CD4-positive, alpha-beta T cell treated with Interferon alpha-2 for 1 hour (primary cell): ENCODE data around the gene ADCY2.

Experiments used
- DNase-seq, 2 donors: peaks; one replicate each; pipeline ENCODE4 v3.0.0-alpha.2; 2020 to 2022

ADCY2 gene

DNA sequence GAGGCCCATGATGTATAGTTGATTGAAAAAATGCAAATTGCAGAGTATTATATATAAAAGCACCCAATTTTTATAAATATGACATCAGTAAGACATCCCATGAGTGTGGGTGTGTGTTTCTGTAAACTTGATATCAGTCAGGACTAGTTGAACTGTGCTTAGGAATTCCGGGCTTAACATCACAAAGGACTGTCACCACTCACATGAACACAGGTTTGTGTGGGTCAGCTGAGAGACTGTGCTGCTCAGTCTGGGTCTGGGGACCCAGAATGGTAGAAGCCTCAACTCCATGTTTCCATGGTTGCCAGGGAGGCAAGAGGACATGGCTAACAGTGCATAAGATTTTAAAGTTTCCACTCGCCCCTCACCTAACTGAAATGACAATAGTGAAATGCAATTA, 120.3 kb downstream of the ADCY2 start:
- DNase-seq, result no peak

DNA sequence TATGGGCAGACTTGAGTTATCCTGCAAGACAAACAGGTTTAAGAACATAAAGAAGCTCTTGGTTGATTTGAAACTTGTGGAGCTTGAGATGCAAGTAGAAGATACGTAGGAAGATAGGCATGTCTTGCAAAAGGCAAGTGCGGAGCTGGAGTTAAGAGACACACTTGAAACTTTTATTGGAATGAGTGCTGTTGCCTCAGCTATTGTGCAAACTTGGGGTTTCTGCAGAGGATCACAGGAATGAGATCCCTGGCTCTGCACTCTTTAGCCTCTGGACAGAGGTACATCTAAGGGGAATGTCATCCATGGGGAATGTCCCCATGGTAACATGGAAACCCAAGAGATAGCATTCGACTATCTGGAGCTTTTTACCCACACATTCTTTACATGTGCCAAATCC, 121.1 kb downstream of the ADCY2 start:
- DNase-seq, result no peak

DNA sequence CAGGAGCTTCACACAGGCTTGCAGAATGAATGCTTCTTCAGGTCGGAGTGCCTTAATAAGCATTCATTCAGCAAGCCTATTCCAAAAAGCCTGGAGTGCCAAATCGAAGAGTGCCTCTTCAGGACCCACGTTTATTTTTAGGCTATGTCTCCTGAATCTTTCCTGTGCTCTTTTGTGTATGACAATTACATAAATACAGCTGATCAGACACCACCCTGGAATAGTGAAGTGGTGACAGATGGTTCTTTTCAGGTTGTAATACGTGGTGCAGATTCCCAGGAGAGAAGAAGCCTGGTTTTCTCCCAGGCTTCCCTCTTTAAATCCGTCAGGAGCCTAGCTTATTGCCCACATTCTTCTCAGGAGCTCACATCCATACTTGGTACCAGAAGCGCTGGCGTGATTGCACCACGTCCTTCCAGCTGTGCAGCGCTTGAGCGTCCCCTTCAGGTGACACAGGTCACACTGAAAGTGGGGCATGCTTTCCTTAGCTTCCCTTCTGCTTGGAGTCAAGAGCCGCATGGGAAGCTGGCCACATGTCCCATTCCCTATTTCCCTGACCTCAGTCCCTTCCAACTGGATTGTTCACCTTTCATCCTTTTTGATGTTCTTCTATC, 123.1 kb downstream of the ADCY2 start:
- no peak for DNase-seq

DNA sequence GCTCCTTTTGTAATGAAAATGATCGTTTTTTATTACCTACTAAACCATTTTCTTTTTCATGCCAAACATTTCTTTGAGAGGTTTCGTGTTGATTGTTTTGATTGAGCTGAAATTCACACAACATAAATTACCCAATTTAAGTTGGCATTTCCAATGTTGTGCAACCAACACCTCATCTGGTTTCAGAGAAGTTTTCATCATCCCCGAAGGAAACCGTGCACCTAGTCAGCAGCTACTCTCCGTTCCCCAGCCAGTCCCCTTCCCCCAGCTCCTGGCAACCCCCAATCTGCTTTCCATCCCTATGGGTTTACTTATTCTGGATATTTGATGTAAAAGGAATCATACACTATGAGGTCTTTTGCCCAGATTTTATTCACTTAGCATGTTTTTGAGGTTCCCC, 123.6 kb downstream of the ADCY2 start:
- no peak for DNase-seq

DNA sequence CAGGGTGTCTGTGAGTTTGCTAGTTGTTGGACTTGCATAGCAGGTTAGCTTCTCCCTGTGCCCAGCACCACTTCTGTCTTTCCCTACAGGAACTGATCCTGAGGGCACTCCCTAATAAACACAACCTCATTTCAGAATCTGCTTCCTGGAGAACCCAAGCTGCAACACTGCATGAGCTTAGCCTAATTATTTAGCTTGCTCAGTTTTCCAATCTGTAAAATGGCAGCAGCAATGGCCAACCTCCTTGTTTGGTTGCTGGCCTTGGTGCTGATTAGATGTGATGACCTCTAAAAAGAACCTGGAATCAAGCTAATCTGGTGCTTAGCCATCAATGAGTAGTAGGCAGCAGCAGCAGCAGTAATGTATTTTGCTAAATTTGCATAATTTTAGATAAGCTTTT, 133.9 kb downstream of the ADCY2 start:
- DNase-seq, result no peak

DNA sequence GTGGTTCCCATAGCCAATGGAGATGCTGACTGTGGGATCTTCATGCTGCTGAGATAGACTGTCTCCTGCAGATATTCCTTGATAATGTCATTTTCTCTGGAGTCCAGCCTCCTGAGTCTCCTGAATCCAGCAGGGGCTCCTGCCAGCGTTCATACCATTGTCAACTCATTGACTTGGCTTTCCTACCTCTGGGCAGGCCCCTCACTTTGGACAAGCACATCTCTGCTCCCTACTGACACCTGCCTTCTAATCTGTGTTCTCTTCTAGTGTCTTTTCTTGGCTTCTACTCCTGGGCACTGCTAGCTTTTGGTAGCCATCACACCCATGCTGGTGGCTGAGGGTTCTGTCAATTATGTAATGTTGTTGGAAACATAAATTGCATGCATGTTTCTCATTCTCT, 138.0 kb downstream of the ADCY2 start:
- DNase-seq, result no peak

DNA sequence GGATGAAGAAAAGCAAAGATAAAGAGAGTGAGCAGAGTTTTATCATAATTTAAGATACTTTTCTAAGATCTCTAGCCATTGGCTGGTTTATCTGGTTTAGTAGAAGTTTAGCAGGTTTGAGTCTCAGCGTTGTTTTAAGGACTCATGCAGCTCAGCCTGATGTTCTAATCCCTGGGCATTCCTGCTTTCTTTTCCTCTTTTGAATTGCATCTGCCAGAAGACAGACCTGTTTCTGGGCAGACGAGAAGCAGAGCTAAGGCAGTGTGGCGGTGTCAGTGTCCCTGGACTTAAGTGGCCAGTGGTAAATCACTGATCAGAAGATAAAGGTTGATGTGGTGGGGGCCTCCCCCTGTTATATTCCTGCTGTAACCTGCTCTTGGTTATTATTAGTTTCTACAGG, 138.6 kb downstream of the ADCY2 start:
- no peak for DNase-seq

DNA sequence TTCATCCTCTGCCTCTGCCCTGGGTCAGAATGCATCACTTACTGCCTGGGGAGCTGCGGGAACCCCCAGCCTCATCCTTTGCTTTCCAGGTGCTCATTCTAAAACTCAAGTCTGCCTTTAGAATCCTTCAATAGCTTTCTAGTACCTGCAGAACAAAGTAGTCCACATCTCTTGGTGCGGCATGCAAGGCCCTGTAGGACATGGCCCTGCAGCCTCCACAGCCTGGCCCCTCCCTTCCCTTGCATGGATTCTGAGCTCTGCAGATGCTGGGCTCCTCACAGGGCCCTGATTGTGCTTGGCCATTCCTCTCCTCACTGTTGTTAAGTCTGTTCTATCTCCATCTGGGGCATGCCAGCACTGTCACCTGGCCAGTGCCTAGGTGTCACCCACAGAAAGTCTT, 141.6 kb downstream of the ADCY2 start:
- DNase-seq, result no peak

DNA sequence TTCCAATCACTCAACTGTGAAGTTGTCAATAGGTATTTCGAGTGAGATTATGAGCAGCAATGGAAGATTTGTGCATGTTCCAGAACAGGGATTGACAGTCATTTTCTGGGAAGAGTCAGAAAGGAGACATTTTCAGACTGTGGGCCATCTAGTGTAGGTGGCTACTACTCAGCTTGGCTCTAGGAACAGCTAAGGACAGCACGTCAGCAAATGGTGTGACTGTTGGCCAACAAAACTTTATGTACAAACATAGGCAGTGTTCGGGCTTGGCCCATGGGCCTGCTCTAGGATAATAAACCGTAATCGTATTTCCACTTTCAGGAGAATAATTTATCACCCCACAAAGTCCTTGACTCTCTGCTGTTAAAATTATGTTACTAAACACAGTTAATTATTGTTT, 143.6 kb downstream of the ADCY2 start:
- DNase-seq, result no peak

DNA sequence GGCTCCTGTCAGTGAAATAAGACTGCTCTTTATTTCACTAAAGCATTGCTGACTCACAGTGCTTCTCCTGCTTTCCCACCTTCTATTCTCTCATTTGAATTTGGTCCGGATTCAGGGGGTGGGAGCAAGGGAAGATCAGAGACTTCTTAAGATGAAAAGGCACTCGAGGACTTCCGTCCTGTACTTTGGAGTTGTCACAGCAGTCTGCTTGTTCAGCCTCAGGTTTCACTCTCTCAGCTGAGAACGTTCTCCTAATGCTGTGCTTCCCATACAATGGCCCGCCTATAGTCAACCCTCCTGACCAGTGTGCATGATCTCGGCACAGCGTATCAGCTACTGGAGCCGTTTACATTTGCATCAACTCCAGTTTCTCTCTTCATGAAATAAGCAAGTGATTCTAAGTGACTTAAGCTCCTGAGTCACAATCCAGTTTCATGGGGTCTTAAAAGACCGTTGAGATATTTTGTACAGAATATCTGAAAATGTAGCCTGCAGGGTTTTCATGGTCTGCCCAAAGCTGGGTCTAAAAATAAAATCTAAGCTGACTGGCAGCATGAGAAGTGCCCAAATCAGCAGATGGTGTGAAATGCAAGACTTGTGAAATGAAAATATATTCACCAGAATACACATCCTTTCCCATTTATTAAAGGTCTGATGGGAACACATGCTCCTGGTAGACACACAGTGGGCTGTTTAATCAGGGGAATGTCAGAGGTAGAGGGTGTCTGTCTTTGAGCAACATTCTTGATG, 145.0 kb downstream of the ADCY2 start:
- no peak for DNase-seq

DNA sequence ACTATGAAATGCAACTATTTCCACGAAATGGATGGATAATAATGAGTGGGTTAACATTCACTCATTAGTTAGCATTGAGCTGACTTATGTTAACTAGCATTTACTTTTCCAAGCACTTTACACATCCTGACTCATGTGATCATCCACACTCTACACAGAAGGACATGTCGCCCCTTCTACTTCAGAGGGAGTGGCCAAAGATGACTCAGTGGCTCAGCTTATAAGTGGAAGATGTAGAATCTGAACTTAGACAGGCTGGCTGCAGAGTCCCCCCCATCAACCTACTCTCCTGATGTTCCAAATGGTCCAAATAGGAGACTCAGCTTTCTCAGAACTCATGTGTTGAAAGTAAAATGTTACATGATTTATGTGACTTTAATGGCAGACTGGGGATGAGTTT, 146.0 kb downstream of the ADCY2 start:
- DNase-seq, result no peak

DNA sequence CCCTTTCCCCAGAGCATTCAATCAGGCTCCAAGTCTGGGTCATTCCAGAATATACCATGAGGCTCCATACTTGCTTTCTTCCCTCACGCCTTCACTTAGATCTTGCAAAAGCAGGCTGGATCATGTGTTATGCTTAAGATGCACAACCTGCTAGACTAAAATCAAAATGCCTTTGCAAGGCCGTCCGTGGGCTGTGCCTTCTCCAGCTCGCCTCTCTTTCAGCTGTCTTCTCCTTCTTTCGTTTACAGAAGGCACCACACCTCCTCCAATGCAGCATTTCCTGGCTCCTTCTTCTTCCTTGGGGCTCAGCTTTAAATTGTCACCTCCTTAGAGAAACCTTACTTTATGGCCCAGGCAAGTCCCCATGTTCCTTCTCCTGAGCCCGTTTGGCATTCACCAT, 150.6 kb downstream of the ADCY2 start:
- no peak for DNase-seq

DNA sequence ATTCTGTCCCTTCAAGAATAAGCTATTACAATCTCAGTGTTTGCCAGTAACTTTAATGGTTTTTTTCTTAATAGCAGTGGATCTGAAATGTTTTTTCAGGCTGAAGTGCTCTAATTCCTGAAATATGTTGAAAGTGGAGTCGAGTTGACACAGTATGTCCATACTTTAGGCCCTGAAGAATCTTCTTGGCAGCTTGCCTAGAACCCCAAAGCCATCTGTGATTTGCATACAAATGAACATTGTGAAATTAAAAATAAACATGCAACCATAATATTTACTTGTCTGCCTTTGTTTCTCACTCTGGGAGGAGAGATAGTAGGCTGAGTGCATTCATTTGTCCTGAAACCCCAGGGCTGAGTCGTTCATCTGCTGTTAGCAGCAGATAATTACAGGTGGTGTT, 152.7 kb downstream of the ADCY2 start:
- no peak for DNase-seq

DNA sequence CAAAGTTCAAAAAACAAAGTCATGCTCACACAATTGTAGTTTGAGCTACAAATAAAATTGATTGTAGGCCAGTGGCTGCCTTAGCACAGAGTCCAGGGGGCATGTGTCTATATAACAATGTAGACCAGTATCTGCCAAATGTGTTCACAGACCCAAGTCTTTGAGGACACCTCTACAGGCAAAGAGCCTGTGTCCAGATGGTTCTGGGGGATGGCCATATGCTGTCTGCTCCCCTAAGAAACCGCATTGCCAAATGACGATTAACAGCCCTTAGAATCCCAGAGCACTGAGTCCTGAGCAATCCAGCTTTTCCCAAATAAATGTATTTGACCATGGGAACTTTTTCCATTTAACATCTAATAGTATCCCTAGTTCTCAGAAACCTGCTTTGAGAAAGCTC, 169.6 kb downstream of the ADCY2 start:
- DNase-seq, result no peak

DNA sequence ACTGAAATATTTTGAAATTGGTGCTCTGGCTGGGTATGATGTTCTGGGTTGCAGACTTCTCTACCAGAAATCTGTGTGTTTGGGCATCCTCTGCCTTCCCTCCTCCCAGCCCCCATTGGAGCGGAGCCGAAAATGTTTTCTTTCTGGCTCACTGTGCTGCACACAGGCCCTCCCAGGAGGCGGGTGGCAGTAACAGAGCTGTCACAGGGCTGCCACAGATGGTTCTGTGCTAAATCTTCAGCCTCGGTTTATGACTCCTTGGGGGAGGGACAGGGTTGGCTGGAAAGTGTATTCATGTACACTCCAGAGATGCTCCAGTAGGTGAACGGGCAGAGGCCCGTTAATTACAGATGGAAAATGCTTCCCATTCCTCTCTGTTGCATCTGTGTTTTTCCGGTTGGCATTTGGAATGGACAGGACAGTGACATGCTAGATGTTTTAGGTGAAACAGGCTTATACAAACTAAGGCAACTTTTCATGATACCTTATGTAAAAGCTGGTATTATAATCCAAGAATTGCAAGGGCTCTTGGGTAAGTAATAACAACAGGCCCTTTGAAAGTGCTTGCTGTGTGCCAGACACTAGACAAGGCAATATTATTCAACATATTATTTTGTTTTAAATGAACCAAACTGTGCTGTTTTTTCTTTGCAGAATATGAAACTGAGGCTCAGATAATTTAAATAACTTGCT, 180.2 kb downstream of the ADCY2 start:
- no peak for DNase-seq

DNA sequence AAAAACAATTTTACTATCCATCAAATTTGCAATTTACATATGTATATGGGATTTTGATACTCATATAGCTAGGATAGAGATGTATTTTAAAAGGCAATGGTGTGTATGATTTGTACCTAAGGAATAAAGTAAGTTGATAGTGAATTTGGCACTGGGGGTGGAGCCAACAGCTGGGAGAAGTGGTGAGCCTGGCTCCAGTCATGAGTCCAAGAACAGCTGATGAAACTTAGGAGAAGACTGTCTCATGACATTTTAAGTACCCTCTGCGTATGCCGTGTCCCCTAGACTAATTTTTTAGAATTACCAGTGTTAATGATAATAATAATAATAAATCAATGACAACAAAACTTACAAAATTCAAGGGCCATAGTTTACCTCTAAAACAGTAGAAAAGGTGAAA, 181.4 kb downstream of the ADCY2 start:
- no peak for DNase-seq

DNA sequence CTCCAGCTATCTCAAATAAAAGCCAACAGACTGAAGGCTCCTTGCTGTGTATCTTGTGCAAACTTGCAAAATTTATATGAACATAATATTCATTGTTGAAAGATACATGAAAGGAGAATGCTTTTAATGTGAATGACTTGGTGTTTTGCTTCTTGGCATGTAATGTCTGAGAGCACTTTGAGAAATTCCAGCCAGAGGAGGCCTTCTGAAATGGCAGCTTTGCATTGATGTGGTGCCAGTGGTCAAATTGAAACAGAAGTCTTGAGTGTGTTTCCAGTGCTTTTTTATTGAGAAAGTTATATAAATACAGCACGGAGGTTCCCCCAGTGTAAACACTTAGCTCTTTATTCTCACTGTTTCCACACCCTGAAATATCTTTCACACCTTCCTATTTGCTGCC, 182.1 kb downstream of the ADCY2 start:
- no peak for DNase-seq

DNA sequence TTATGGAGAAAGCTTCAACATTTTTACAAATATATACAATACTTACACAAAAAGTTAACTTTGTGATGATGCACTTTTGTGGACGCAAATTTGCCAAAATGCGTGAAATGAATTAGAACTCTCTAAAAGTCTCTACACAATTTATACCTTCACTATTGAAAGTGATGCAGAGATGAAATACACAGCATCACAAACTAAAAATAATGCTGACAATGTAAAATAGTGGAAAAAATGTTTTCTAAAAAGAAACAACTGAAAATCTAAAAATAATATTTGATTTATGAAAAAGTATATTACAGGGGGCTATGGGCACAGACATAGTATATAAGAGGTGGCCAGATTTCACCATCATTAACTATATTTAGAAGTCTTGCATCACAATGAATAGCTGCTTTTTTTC, 188.8 kb downstream of the ADCY2 start:
- DNase-seq, result no peak

DNA sequence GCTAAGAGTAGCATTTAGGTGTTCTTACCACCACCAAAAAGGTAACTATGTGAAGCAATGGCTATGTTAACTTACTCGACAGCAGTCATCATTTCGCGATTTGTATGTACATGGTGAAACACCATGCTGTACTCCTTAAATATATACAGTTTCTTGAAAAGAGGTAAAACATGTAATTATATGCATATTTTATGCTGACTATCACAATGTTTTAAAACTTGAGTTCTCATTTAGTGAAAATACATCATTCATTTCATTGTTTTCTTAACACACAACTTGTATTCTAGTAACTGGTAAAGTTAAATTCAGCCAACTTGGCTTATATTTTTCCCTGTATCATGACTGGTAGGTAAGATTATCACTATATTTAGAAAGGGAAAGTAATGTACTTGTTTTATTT, 189.9 kb downstream of the ADCY2 start:
- DNase-seq, result no peak

DNA sequence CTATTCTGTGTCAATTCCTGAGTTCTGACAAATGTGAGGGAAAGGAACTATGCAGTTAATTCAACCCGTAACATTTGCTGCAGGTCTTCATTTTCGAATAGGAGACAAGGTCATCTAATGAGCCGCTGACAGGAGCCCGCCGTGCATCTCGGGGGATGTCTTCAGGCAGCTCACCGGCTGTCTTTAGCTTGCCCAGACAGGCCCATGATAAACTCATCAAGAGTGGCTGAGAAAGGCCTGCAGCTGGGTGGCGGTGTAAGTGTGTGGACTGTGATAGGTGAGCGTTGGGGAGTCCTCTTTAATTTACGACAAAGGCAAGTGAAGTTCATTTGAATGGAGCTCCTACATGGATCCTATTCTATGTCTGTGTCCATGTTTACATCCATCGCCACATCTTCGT, 190.5 kb downstream of the ADCY2 start:
- DNase-seq, result no peak

DNA sequence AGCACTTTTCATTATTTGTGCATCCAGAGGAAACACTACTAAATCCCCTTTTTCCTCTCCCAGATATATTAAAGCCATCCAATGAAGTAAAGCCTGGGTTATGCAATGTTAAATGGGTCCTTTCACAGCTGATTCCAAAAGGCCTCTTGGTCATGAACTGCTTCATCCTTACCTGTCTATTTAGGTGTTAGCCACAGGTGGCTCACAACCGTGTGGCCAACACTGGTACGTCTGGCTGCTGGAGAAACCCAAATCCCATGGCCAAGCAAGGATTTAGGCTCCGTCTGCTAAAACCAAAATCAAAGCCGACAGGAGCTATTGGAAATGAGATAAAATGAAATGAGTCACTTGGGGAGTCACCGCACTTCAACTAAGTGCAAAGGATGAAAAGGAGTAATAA, 193.9 kb downstream of the ADCY2 start:
- DNase-seq, result no peak

DNA sequence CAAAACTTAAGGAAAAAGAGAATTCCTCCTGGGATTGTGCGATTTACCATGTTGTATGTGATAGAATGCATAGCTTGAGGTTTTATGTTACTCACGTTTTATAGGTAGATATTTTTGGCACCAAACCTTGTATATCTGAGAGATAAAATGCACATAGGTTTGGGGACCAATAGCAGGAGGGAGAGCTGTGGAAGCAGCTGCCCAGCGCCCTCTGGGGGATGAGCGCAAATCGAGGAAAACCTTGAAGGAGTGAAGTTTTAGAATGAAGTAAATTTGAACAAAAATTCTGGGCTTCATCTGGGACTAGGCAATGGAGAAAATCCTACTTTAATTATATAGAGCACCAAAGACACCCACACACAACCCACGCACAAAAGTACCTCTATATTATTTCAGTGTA, 197.0 kb downstream of the ADCY2 start:
- DNase-seq, result no peak

DNA sequence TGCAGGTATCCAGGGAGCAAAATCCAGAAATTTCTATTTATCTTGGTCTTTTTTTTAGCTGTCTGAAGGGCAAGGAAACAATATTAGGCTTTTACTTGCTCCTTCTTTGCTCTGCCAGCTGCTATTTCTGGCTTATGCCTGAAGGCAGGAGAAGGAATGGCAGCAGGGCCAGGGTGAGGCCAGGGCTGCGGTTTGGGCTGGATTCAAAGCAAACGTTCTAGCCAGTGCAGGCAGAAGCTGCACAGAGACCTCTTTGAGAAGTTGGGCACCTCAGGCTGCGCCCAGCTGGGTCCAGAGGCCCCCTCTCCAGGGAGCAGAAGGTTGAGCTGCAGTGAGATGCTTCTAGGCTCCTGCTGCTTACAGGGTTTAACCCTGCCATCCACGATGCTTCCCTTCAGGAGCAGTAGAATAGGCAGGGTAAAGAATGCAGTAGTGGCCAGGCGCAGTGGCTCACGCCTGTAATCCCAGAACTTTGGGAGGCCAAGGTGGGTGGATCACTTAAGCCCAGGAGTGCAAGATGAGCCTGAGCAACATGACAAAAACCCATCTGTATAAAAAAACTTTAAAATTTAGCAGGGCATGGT, 201.2 kb downstream of the ADCY2 start:
- no peak for DNase-seq

DNA sequence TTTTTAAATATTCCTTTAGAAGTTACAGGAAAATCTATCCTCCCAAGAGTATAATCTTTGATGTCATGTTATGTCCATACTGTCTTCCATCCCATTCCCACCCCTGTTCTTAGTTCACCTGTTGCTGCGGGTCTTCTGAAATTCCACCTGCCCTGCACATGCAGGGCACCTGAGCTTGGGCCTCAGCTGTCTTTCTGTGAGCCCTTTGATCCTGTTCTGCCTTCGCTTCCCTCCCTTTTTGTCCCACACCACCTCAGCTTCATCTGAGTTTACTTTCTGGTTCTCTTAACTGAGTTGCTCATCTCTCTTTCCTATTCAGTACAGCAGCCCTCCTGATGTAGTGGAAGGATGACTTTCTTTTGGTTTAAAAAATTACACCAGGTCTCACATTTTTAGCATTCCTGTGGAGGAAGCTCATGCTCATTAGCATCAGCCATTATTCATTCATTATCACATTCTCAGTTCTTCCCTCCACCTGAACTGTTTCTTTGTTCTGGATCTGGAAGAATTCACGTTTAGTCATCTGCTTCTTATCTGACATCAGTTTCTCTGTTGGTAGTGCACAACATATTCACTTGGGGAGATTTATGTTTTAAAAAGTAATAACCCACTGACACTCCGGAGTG, 211.0 kb downstream of the ADCY2 start:
- no peak for DNase-seq
